Measurements from ENCODE around the gene RRBP1. TPM values are rescaled to one million over a fixed set of nuclear protein-coding genes. Genes with fewer than 3 reads are reported as not detected.

RRBP1 gene
- total and polyA plus RNA-seq, 2 of the 4 experiments (the other 2 are of a cell fraction), result 90.2 to 136 TPM

DNA sequence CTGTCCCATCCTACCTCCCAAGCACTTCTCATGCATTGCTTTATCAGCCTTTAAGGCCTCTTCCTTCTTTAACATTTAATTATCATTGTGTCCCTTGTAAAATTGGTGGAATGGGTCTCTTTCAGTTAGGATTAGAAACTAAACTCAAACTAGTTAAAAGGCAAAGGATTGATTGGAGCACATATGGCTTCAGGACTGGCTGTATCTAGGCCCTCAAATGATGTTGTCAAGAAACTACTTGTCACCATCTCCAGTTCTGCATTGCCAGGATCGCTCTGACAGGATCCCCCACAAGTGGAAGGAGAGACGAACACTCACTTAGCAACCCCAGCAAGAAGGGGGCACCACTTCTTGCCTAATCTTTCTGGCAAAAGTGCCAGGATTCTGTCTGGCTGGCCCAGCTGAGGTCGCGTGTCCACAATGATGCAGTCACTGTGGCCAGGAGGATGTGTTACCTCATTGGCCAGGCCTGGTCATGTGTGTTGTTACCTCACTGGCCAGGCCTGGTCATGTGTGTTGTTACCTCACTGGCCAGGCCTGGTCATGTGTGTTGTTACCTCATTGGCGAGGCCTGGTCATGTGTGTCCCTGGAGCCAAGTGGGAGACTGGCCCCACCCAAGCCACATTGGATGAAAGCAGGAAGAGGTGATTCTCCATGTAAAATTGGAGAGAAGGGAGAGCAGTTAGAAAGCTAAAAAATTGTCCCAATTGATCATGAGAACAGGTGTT is 22.7 kb upstream of the RRBP1 start:
- Histone ChIP-seq H3K9ac (ENCODE audit: low read depth, low read length) (no peak overlapping the region), H3K4me2 (ENCODE audit: low read depth, low read length) (no peak overlapping the region), H4K91ac (ENCODE audit: insufficient read depth, low read depth, low read length) (no peak overlapping the region), H3K14ac (replicated peaks; ENCODE audit: low read depth, low read length) (no peak overlapping the region), H3K27me3 (ENCODE audit: control insufficient read depth, insufficient read depth, low read length) (peaks cover 3% of the 10 kb centered on the region; the same call in 1 of the 2 replicates), H3K36me3 (ENCODE audit: control insufficient read depth, insufficient read depth, low read length) (no peaks in the 10 kb centered on the region), H2BK120ac (ENCODE audit: low read depth, low read length) (no peak overlapping the region), H2BK15ac (ENCODE audit: low read depth, low read length) (no peak overlapping the region), H3K4me3 (ENCODE audit: insufficient read depth, low read depth, low read length) (no peak overlapping the region), H3K18ac (ENCODE audit: low read depth, low read length) (no peak overlapping the region), H2BK20ac (ENCODE audit: low read depth, low read length) (no peak overlapping the region), H2AFZ (replicated peaks; ENCODE audit: low read length, poor library complexity) (no peak overlapping the region), H3K56ac (ENCODE audit: extremely low read depth, insufficient read depth, low read length) (no peak overlapping the region), H3K23ac (ENCODE audit: low read depth, low read length) (no peak overlapping the region), H2BK5ac (ENCODE audit: low read depth, low read length, poor library complexity, severe bottlenecking) (no peak overlapping the region), H3K9me1 (ENCODE audit: insufficient read depth, low read length) (peaks cover 5% of the 10 kb centered on the region), H4K20me1 (ENCODE audit: insufficient read depth, low read length) (no peaks in the 10 kb centered on the region), H2AK5ac (ENCODE audit: low read depth, low read length) (no peak overlapping the region), H3K27ac (ENCODE audit: insufficient read depth, low read length) (no peak overlapping the region), H4K8ac (ENCODE audit: low read depth in 2 of 2, low read length in 2 of 2) (no peak overlapping the region), H3K4ac (ENCODE audit: low read depth, low read length) (no peak overlapping the region), H3K9me3 (ENCODE audit: control insufficient read depth, insufficient read depth, low read length) (no peaks in the 10 kb centered on the region), H2AK9ac (replicated peaks; ENCODE audit: low read depth, low read length, poor library complexity) (no peak overlapping the region), H3K4me1 (ENCODE audit: control insufficient read depth, insufficient read depth, low read length) (peaks cover 3% of the 10 kb centered on the region; the same call in 1 of the 2 replicates), H3K79me1 (ENCODE audit: low read depth in 1 of 2, low read length in 2 of 2) (no peaks in the 10 kb centered on the region), H4K5ac (ENCODE audit: low read depth, low read length) (no peak overlapping the region)
- dilution Hi-C loops (cut with HindIII; ENCODE audit: low sequenced_read_pairs, unreplicated experiment), result no loop called here
- BruUV-seq (replicated peaks), result no TSS peak
- TF ChIP-seq MAZ (IDR thresholded peaks at IDR 0.05; ENCODE audit: borderline replicate concordance, low read depth, low read length), result no peak
- in situ Hi-C loops (cut with MboI; ENCODE audit: low sequenced_read_pairs), result no loop called here
- POLR2A ChIA-PET (ENCODE audit: unreplicated experiment), result no interaction called here
- ATAC-seq (ENCODE audit: low read depth) (no peak), DNase-seq (no peak)
- intact Hi-C loops (cut with micrococcal nuclease), result no loop called here
- CTCF ChIA-PET, result no interaction called here
- WGBS, 2 experiments (ENCODE audit: extremely low coverage in 2 of 2, insufficient read length in 1 of 2), result 100% methylated on average over 2 of the region's 5 CpGs; no CpG with 5 or more reads in 1 of the 2 experiments
